Type B pancreatic cell (in vitro differentiated cells): Measurements from ENCODE around the gene SLC2A13. TPM values are rescaled to one million over a fixed set of nuclear protein-coding genes. Genes with fewer than 3 reads are reported as not detected.

Source experiments
- DNase-seq: peaks from one replicate; pipeline ENCODE4 v3.0.0; 2021; ENCODE audit warnings: mixed read lengths; ENCODE audit not compliant: unreplicated experiment; ENCODE audit errors: extremely low spot score
- H3K27ac Mint-ChIP-seq: 2 replicates; pipeline ENCODE4 v1.8.0; 2021; ENCODE audit warnings: mild to moderate bottlenecking, mixed read lengths
- H3K27me3 Mint-ChIP-seq: 2 replicates; pipeline ENCODE4 v1.8.0; 2021; ENCODE audit warnings: mixed read lengths
- H3K36me3 Mint-ChIP-seq: 2 replicates; pipeline ENCODE4 v1.8.0; 2021; ENCODE audit warnings: mixed read lengths
- H3K4me1 Mint-ChIP-seq: one replicate; pipeline ENCODE4 v1.8.0; 2021; ENCODE audit warnings: mixed read lengths; ENCODE audit not compliant: unreplicated experiment
- H3K4me3 Mint-ChIP-seq: 2 replicates; pipeline ENCODE4 v1.8.0; 2021; ENCODE audit warnings: mild to moderate bottlenecking, mixed read lengths
- H3K9me3 Mint-ChIP-seq: 2 replicates; pipeline ENCODE4 v1.8.0; 2021; ENCODE audit warnings: mixed read lengths
- CTCF ChIP-seq: fragments of 200-600 bp; sonication (generic); conservative IDR thresholded peaks from 2 replicates; pipeline ENCODE4 v1.5.0; 2021; ENCODE audit warnings: antibody characterized with exemption, mild to moderate bottlenecking
- total RNA-seq: library from RNA; stranded (reverse); gene quantifications from 2 replicates; pipeline ENCODE4 v1.2.1, GENCODE V29; 2021; ENCODE audit warnings: low replicate concordance

The SLC2A13 gene
- total RNA-seq, 1 donor from 2014 or later: 7.1 TPM

- Mint-ChIP-seq H3K27ac (no peak overlapping the region), H3K4me1 (no peaks in the 10 kb centered on the region), H3K4me3 (no peak overlapping the region), H3K9me3 (no peaks in the 10 kb centered on the region), H3K27me3 (peaks cover 4% of the 10 kb centered on the region), H3K36me3 (no peaks in the 10 kb centered on the region)
- no peak for DNase-seq
- TF ChIP-seq CTCF: no peak
Measured at GRCh38 chr12:39984670-39985069, 121.2 kb downstream of the SLC2A13 start.

DNA sequence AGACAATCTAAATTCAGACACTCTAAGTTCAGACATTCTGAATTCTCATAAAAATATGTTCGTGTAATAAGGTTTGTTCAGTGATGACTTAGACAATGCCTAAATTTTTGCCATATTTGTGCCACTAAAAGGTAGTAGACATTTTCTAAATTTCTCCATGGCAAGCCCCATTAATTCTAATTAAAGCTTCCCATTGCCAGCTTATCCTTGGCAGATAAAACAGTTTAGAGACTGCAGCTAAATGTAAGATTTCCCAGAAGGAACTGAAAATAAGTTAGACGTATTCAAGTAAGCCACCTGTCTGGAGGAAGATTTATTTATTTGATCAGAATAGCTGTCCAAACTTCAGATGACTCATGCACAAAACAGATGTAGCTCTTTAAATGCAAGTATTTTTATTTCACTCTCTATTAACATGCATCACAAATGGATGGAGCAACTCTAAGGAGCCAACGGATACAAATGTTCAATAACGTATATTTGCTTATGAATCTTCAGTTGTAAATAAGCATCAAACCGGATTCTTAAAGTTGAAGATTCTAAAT, 130.4 kb downstream of the SLC2A13 start:
- Mint-ChIP-seq H3K27ac (no peak overlapping the region), H3K4me3 (no peak overlapping the region), H3K4me1 (no peaks in the 10 kb centered on the region), H3K27me3 (no peaks in the 10 kb centered on the region), H3K9me3 (peaks cover 3% of the 10 kb centered on the region), H3K36me3 (no peaks in the 10 kb centered on the region)
- DNase-seq: no peak
- no peak for TF ChIP-seq CTCF

- no peaks in the 10 kb centered on the region for H3K9me3 Mint-ChIP-seq
- no peak for TF ChIP-seq CTCF
- no peak overlapping the region for H3K27ac Mint-ChIP-seq
- H3K27me3 Mint-ChIP-seq: no peaks in the 10 kb centered on the region
- DNase-seq: no peak
- no peaks in the 10 kb centered on the region for H3K4me1 Mint-ChIP-seq
- no peaks in the 10 kb centered on the region for H3K36me3 Mint-ChIP-seq
- no peak overlapping the region for H3K4me3 Mint-ChIP-seq
Measured at GRCh38 chr12:39972119-39972518, 133.8 kb downstream of the SLC2A13 start.

GRCh38 chr12:39971348-39971747, 134.5 kb downstream of the SLC2A13 start:
- H3K36me3 Mint-ChIP-seq: no peaks in the 10 kb centered on the region
- no peaks in the 10 kb centered on the region for H3K27me3 Mint-ChIP-seq
- no peak overlapping the region for H3K27ac Mint-ChIP-seq
- H3K4me1 Mint-ChIP-seq: no peaks in the 10 kb centered on the region
- TF ChIP-seq CTCF: no peak
- no peak for DNase-seq
- no peaks in the 10 kb centered on the region for H3K9me3 Mint-ChIP-seq
- no peak overlapping the region for H3K4me3 Mint-ChIP-seq

DNA sequence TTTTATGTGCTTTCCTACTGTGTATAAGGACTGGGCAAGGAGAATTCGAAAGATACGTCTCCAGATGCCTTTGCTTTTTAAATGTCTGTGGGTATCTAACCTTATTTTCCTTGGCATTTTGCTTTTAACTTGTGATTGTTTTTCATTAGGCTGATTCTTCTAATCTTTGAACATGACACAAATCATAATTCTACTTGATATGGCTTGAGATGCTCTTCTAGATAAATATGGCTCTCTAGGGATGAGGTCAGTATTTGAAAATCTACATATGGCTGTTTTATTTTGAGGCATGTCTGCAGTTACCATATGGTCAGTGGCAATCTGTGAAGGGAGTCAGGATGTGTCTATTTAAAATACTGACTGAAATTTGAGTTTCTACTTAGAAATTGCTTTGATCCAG, 139.2 kb downstream of the SLC2A13 start:
- no peaks in the 10 kb centered on the region for H3K27me3 Mint-ChIP-seq
- no peak overlapping the region for H3K4me3 Mint-ChIP-seq
- TF ChIP-seq CTCF: no peak
- DNase-seq: no peak
- no peaks in the 10 kb centered on the region for H3K4me1 Mint-ChIP-seq
- H3K9me3 Mint-ChIP-seq: no peaks in the 10 kb centered on the region
- H3K27ac Mint-ChIP-seq: no peak overlapping the region
- H3K36me3 Mint-ChIP-seq: no peaks in the 10 kb centered on the region

- DNase-seq: no peak
- Mint-ChIP-seq H3K27ac (no peak overlapping the region), H3K36me3 (no peaks in the 10 kb centered on the region), H3K9me3 (no peaks in the 10 kb centered on the region), H3K27me3 (no peaks in the 10 kb centered on the region), H3K4me3 (no peak overlapping the region), H3K4me1 (no peaks in the 10 kb centered on the region)
- no peak for TF ChIP-seq CTCF
Measured at GRCh38 chr12:39966256-39966655, 139.6 kb downstream of the SLC2A13 start.
